ENCODE data around the gene PDE6G.
A peak's percentile ranks its signal among the peaks of the same experiment; 100 is the strongest.
"Not testable (repeated sequence)": the region's sequence is repeated elsewhere in the genome, so short reads cannot be mapped to it uniquely, and the experiment has no call there.

Gene PDE6G

DNA sequence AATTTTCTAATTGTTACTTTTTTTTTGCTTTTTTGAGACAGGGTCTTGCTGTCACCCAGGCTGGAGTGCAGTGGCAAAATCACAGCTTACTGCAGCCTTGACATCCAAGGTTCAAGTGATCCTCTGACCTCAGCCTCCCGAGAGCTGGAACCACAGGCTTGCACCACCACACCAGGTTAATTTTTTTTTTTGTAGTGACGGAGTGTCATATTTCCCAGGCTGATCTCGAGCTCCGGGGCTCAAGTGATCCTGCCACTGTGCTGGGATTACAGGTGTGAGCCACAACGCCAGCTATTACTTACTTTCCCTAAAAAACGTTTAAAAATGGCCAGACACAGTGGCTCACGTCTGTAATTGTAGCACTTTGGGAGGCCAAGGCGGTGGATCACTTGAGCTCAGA is 26.1 kb downstream of the PDE6G start:
- DNase-seq, result no peak

DNA sequence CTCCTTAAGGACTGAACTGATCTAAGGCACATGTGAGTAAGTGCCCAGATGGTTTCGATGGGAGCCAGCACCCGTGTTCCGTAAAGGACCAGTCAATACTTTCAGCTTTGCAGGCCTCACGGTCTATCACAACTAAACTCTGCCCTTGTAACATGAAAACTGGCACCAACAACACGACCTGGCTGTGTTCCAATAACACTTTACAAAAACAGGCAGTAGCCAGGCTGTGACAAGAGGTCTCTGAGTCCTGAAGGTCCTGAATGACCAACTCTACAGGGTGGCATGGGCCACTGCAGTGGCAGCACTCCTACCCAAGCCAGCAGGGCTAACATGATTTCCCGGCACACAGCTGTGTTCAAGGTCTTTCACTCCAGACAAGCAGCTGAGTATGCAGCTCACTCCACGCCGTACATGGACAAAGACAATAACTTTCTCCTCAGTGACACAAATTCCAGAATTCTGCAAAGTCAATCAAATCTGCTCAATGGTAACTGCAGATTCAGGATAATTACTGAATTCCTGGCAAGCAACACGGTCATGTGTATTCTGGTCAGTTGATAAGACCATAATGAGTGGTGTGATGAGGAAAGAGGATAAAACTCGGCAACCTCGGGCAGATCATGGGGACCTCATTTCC is 34.7 kb downstream of the PDE6G start:
- no peak for DNase-seq

DNA sequence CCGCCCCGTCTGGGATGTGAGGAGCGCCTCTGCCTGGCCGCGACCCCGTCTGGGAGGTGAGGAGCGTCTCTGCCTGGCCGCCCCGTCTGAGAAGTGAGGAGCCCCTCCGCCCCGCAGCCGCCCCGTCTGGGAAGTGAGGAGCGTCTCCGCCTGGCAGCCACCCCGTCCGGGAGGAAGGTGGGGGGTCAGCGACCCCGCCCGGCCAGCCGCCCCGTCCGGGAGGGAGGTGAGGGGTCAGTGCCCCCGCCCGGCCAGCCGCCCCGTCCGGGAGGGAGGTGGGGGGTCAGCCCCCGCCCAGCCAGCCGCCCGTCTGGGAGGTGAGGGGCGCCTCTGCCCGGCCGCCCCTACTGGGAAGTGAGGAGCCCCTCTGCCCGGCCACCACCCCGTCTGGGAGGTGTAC is 38.0 kb downstream of the PDE6G start:
- not testable (repeated sequence) for DNase-seq

DNA sequence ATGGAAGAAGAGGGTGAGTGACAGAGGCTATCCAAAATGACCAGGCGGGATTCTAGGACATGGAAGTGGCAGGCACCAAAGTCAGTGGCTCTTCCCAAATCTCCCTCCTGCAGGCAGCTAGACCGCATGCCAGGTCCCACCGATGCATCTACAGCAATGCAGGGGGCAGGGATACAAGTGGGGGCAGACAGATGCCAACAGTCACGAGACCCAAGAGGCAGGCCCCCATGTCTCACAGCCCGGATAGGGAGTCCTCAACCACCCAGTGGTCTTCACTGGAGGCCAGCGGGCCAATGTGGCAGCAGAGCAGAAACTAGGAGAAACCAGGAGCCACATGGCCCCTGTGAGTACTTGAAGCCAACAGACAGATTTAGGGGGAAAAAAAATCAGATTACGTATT is 39.5 kb downstream of the PDE6G start:
- DNase-seq, result no peak

DNA sequence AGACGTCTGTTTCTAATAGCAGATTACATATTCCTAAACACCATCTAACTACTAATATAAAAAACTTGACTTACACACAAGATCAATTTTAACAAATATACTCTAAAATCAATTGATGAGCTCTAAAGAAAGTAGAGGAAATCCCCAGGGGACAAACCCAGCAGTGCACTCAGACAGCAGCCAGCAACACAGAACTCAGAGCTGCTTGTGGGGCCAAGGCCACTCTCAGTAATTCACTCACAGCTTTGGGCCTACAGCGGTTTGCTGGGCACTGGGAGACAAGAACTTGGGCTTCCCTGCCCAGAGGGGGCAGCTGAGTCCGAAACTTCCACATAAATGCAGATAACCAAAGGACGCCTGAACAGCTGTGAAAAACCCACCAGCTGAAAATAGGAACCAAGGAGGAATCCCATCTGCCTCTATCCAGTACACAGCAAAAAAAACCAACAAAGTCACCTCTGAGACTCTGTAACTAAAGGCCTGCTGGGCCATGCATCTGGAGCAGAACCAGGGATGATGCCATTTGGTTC is 40.9 kb downstream of the PDE6G start:
- DNase-seq, result no peak

DNA sequence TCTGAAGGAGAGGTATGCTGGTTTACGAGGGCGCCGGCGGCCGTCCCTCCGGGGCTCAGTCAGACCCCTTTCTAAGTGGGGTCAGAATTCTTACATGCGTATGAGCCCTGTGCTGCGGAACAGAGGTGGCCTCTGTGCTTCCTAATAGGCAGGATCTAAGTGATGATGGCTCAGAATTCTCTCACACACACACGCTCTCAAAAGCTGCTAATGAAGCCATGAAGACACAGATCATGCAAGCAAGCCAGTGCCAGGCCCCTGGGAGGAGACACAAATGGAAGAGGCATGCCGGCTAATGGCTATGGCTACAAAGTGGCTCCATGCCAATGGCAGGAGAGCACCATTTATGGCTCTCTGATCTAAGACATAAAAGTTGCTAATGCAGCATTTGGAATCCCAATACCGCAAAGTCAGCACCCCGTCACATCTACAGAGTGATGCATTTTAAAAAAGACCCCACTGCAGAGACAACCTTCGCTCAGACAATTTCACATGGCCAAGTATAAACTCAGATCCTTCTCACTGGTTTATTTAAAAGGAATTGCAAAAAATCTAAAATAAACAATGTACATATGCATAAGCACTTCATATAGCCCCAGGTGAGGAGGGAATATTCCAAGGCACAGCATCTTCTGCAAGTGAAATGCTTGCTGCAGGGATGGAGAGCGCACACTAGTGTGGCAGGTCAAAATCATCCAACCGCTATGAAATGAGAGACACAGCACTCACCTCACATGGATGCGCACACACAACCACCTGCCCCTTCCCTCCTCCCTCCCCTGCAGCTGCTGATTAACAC is 44.0 kb downstream of the PDE6G start:
- DNase-seq, result no peak

DNA sequence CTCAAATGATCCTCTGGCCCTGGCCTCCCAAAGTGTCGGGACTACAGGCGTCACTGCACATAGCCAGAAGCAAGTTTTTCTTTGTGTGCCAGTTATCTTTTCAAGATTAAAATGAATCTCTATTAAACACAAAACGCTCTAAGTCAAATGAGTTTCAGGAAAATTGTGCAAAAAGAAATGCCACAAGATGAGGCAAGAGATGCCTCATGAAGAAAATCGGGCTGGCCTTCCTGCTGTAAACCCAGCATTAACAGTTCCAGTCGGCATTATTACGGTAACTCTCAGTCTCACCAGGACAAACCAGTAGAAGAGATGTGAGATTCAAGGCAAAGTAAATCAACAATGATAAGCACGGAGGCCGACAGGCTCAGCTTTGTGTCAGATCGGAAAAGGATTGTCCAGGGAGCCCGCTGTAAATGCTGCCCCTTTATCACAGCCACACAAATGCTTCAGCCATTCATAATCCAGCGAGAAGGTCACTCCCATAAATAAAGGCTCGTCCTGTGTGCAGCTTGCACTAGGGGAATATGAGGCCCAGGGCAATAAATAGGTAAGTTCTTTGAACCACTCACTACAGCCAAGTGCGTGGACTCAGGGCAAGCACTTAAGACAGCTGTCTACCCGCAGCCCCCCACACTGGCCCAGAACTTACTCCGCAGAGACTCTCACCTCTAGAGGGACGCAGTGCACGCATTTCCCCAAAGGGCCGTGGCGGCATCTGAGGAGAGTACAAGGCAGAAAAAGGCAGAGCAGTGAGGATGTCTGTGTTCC is 46.6 kb downstream of the PDE6G start:
- DNase-seq, result no peak

DNA sequence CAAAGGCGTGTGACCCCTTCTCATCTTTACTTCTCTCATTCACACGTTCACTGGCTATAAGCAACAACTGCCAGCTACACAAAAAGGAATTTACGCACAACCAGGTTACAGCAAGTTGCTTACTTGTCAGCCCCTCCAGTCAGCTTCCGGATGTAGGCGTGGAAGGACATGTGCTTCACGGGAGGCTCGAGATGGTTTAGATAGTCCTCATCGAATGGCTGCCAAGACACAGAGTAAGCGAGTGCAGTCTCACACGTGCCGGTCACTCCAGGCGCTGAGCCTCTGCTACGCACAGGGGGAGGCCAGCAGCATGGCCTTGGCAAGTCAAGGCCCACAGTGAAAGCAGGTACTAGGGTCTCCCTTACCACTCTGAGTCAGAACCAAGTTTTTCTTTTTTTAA is 47.7 kb downstream of the PDE6G start:
- no peak for DNase-seq

DNA sequence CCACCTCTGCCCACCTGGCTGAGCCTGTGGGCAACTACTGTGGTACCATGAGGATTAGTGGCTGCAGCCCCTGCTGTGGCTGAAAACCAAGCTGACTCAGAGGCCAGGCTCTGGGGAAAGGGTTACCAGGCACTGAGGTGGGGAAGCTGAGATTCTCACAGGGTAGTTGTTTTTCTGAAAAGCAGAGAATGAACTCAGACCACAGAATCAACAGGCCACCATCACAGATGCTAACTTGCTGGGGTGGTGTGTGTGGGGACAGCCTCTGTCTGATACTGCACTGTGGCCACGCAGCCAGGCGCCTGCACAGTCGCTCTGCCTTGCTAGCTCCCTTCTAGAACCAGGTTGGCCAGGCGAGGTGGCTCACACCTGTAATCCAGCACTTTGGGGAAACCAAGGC is 48.3 kb downstream of the PDE6G start:
- DNase-seq, result no peak

DNA sequence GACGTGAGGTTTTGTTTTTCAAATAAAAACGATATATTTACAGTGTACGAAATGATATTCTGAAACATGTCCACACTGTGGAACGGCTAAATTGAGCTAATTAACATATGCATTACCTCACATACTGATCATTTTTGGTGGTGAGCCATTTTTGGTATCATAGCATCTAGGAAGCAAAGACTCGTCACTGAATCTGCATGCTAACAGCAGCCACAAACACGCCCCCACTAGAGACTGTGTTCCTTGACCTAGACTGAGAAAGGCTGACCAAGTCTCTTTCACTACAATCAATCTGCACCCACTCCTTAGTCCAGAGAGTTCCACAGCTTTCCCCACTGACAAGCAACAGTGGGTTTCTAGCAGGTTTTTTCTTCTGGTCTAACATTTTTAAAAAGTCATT is 48.9 kb downstream of the PDE6G start:
- no peak for DNase-seq

DNA sequence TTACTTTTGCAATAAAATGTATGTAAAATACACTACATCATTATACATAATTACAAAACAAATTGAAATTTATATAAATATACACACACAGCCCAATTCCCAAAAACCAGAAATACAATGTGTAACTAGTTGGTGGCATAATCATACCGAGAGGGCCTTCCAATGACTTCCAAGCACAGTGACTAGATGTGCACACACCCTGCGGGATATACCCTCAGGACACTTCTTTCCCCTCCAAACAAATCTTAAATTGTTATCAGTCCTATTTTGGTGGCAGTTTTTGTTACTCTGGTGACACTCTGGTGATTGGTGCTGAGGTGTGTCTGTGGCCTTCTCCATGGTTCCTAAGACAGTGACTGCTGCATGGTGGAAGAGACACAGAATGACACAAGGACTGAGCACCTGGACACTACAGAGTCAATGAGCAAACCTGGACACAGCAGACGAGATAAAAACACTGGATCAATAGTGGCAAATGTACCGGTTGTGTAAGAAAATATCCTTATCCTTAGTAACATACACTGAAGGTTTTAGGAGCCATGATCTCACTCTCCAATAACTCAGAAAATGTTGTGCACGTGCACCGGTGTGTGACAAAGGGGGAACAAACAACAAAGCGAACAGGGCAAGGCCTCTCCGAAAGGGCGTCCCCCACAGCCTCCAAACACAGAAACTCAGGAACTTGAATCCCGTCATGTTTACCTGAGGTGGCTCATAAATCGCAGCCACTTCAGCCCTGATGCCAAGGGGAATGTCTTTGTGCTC is 52.3 kb downstream of the PDE6G start:
- DNase-seq, result no peak

DNA sequence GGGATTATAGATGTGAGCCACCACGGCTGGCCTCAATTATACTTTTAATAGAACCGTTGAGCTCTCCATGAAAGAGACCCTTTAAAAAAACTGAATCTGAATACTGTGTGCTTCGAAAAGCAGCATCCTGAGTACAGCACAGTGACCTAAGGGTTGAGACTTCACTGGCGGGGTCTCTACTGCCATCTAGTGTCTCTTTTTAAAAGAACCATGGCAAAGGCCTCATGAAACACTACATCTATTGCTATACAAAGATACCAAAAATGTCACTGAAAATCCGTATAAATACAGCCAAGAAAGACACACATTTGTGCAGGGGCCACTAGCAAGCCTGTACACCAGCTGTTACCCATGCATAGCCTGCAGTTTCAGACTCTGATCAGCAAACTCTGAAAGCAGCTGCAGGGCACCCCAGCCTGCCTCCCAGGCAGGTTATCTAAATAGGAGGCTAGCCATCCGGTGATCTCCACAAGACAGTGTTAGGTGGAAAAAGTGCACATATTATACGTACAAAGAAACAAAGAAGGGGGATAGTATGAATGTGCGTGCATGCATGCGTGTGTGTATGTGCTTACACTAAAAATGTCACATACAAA is 54.7 kb downstream of the PDE6G start:
- DNase-seq, result peak; percentile 22 to 75

All from NCI-H526 (cell line).